HCT116 (cell line): Measurements from ENCODE around the gene LAD1.

ENCODE experiments used
- CBX3 ChIP-seq: IDR thresholded peaks from 2 replicates; pipeline ENCODE4 v1.6.1; 2012; ENCODE audit warnings: low read depth
- CEBPB ChIP-seq: IDR thresholded peaks from 2 replicates; pipeline ENCODE4 v1.6.1; 2012; ENCODE audit warnings: low read depth
- ELF1 ChIP-seq: IDR thresholded peaks from 2 replicates; pipeline ENCODE4 v1.6.1; 2012; ENCODE audit warnings: low read depth, borderline replicate concordance
- EZH2phosphoT487 ChIP-seq: fragments of 200-600 bp; IDR thresholded peaks from 2 replicates; pipeline ENCODE4 v1.6.1; 2018; ENCODE audit warnings: antibody characterized with exemption, borderline replicate concordance
- POLR2A ChIP-seq: IDR thresholded peaks from 2 replicates; pipeline ENCODE4 v1.7.0; 2011; ENCODE audit warnings: borderline replicate concordance; ENCODE audit not compliant: insufficient read depth, insufficient read length; ENCODE audit errors: extremely low read depth
- POLR2AphosphoS5 ChIP-seq: IDR thresholded peaks from 2 replicates; pipeline ENCODE4 v1.6.1; 2011; ENCODE audit warnings: mild to moderate bottlenecking, low read depth, low read length, moderate library complexity
- SP1 ChIP-seq: IDR thresholded peaks from 2 replicates; pipeline ENCODE4 v1.6.1; 2012; ENCODE audit warnings: low read depth
- TF ChIP-seq, protein P1 (sequence below), 3 experiments: fragments of 200-600 bp in 1 of 3; sonication (generic) in 1 of 3; IDR thresholded peaks in 2 of 3; conservative IDR thresholded peaks in 1 of 3; 2 replicates each; pipeline ENCODE4 v1.5.1; 2012 to 2017; ENCODE audit warnings: low read depth in 2 of 3, low read length in 2 of 3, antibody characterized with exemption in 1 of 3, borderline replicate concordance in 1 of 3, control low read depth in 1 of 3, mild to moderate bottlenecking in 1 of 3, mixed read lengths in 1 of 3, mixed run types in 1 of 3, moderate library complexity in 1 of 3; ENCODE audit not compliant: insufficient read depth in 1 of 3

DNA sequence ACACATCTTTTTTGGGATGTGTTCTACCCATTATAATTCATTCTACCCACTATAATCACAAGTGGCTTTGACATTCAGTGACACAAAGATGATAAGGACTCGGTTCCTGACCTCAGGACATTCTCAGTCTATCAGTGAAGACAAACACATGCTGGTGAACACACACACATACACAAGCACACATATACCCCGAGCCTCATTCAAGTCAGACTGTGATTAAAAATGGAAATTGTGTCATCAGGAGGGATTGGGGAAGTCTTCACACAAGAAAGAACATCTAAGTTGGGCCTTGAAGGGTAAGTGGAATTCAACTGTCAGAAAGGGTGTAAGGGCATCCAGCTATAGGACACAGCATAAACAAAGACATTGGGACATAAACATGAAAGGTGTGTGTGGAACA lies 2.6 kb upstream of the LAD1 start:
- TF ChIP-seq POLR2A, result no peak
- no peak for TF ChIP-seq SP1
- TF ChIP-seq EZH2phosphoT487, result no peak
- TF ChIP-seq, protein P1, sequence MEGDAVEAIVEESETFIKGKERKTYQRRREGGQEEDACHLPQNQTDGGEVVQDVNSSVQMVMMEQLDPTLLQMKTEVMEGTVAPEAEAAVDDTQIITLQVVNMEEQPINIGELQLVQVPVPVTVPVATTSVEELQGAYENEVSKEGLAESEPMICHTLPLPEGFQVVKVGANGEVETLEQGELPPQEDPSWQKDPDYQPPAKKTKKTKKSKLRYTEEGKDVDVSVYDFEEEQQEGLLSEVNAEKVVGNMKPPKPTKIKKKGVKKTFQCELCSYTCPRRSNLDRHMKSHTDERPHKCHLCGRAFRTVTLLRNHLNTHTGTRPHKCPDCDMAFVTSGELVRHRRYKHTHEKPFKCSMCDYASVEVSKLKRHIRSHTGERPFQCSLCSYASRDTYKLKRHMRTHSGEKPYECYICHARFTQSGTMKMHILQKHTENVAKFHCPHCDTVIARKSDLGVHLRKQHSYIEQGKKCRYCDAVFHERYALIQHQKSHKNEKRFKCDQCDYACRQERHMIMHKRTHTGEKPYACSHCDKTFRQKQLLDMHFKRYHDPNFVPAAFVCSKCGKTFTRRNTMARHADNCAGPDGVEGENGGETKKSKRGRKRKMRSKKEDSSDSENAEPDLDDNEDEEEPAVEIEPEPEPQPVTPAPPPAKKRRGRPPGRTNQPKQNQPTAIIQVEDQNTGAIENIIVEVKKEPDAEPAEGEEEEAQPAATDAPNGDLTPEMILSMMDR (IDR thresholded peaks at IDR 0.05 in 2 of 3, conservative IDR thresholded peaks at IDR 0.05 in 1 of 3; ENCODE audit: borderline replicate concordance in 1 of 3, insufficient read depth in 1 of 3, low read depth in 2 of 3, low read length in 2 of 3), result no peak
- no peak for TF ChIP-seq ELF1
- TF ChIP-seq CBX3, result no peak
- TF ChIP-seq CEBPB, result no peak
- TF ChIP-seq POLR2AphosphoS5, result no peak
